SK-N-SH (cell line): ENCODE data around the gene PRKACA. TPM values are rescaled to one million over a fixed set of nuclear protein-coding genes. Genes with fewer than 3 reads are reported as not detected.

Experiments
- CTCF ChIA-PET: fragments of 300-600, 350-600 bp; formaldehyde crosslinking; extraction: SDS; loops from one replicate; lab custom pipeline; 2021; lab: Yijun Ruan, JAX
- POLR2A ChIA-PET: fragments of 350-600 bp; sonication (Branson Sonifier 250); formaldehyde crosslinking; extraction: SDS; loops from one replicate; lab custom pipeline; 2020; ENCODE audit warnings: antibody characterized with exemption, inconsistent platforms; lab: Yijun Ruan, JAX
- DNase-seq: peaks from one replicate; pipeline ENCODE4 v3.0.0; 2012
- H2AFZ ChIP-seq: fragments of 200-600 bp; sonication (generic); 2 replicates; pipeline ENCODE4 v1.8.1; 2016; ENCODE audit warnings: antibody characterized with exemption, mild to moderate bottlenecking, low read depth
- H3F3A ChIP-seq: fragments of 200-600 bp; sonication (generic); replicated peaks from 2 replicates; pipeline ENCODE3; 2016; ENCODE audit warnings: antibody characterized with exemption, mild to moderate bottlenecking; ENCODE audit not compliant: insufficient read depth
- H3K27ac ChIP-seq, 2 experiments: fragments of 200-500 bp in 1 of 2; fragments of 200-600 bp in 1 of 2; sonication (Bioruptor generic) in 1 of 2; sonication (generic), shearing (Covaris generic) in 1 of 2; 2 replicates each; pipeline versions ENCODE4 v1.5.1 to v1.6.1; 2014 to 2016; ENCODE audit warnings: low read depth in 2 of 2, inconsistent platforms in 1 of 2, low read length in 1 of 2, mild to moderate bottlenecking in 1 of 2, mixed read lengths in 1 of 2
- H3K27me3 ChIP-seq: fragments of 200-600 bp; sonication (generic), shearing (Covaris generic); 2 replicates; pipeline ENCODE4 v1.6.1; 2016; ENCODE audit warnings: mixed run types; ENCODE audit not compliant: insufficient read depth
- H3K36me3 ChIP-seq, 2 experiments: fragments of 200-500 bp in 1 of 2; fragments of 200-600 bp in 1 of 2; sonication (Bioruptor generic) in 1 of 2; sonication (generic) in 1 of 2; replicated peaks in 1 of 2; 2 replicates each; pipeline versions ENCODE3 to v1.5.1; 2014 to 2016; ENCODE audit warnings: low read length in 1 of 2, mild to moderate bottlenecking in 1 of 2; ENCODE audit not compliant: insufficient read depth in 2 of 2, control insufficient read depth in 1 of 2
- H3K4me1 ChIP-seq, 2 experiments: fragments of 200-500 bp in 1 of 2; fragments of 200-600 bp in 1 of 2; sonication (Bioruptor generic) in 1 of 2; sonication (generic), shearing (Covaris generic) in 1 of 2; 2 replicates each; pipeline versions ENCODE4 v1.5.1 to v1.6.1; 2014 to 2016; ENCODE audit warnings: low read depth in 1 of 2, low read length in 1 of 2, mixed run types in 1 of 2; ENCODE audit not compliant: insufficient read depth in 2 of 2, control insufficient read depth in 1 of 2
- H3K4me2 ChIP-seq: fragments of 200-600 bp; sonication (generic), shearing (Covaris generic); 2 replicates; pipeline ENCODE4 v1.6.1; 2017; ENCODE audit warnings: mixed run types
- H3K4me3 ChIP-seq, 2 experiments: fragments of 200-500 bp in 1 of 2; fragments of 200-600 bp in 1 of 2; sonication (Bioruptor generic) in 1 of 2; sonication (generic), shearing (Covaris generic) in 1 of 2; 2 replicates each; pipeline versions ENCODE4 v1.5.1 to v1.8.1; 2014 to 2016; ENCODE audit warnings: low read depth in 2 of 2, inconsistent platforms in 1 of 2, low read length in 1 of 2, mild to moderate bottlenecking in 1 of 2, mixed read lengths in 1 of 2, moderate library complexity in 1 of 2
- H3K79me2 ChIP-seq: fragments of 200-600 bp; sonication (generic); 2 replicates; pipeline ENCODE4 v1.8.1; 2017; ENCODE audit warnings: mild to moderate bottlenecking; ENCODE audit not compliant: insufficient read depth
- H3K9ac ChIP-seq: fragments of 200-600 bp; sonication (generic); 2 replicates; pipeline ENCODE4 v1.6.1; 2017; ENCODE audit warnings: mixed run types
- H3K9me2 ChIP-seq: fragments of 200-600 bp; sonication (generic); 2 replicates; pipeline ENCODE4 v1.6.1; 2017; ENCODE audit warnings: mixed run types
- H3K9me3 ChIP-seq: fragments of 200-600 bp; sonication (generic); 2 replicates; pipeline ENCODE4 v1.6.1; 2017; ENCODE audit warnings: mixed run types, mild to moderate bottlenecking, moderate library complexity
- H4K20me1 ChIP-seq: fragments of 200-600 bp; sonication (generic); 2 replicates; pipeline ENCODE4 v1.6.1; 2017; ENCODE audit warnings: mild to moderate bottlenecking, mixed run types; ENCODE audit not compliant: insufficient read depth
- ELF1 ChIP-seq: IDR thresholded peaks from 2 replicates; pipeline ENCODE4 v1.4.0; 2012
- EZH2phosphoT487 ChIP-seq: fragments of 200-600 bp; sonication (generic); IDR thresholded peaks from 2 replicates; pipeline ENCODE4 v1.6.1; 2017; ENCODE audit warnings: low read depth, mixed run types, mild to moderate bottlenecking, antibody characterized with exemption, moderate library complexity, borderline replicate concordance
- FOSL2 ChIP-seq: IDR thresholded peaks from 2 replicates; pipeline ENCODE4 v1.4.0; 2012; ENCODE audit warnings: low read depth, mild to moderate bottlenecking, moderate library complexity, borderline replicate concordance
- FOXM1 ChIP-seq: IDR thresholded peaks from 2 replicates; pipeline ENCODE4 v1.4.0; 2012; ENCODE audit warnings: low read depth, mild to moderate bottlenecking
- JUND ChIP-seq: IDR thresholded peaks from 2 replicates; pipeline ENCODE4 v1.4.0; 2012
- MXI1 ChIP-seq: IDR thresholded peaks from 2 replicates; pipeline ENCODE4 v1.6.1; 2012; ENCODE audit warnings: mild to moderate bottlenecking, low read depth, low read length, improper control_type of control experiment
- NFIC ChIP-seq: IDR thresholded peaks from 2 replicates; pipeline ENCODE4 v1.4.0; 2012; ENCODE audit warnings: borderline replicate concordance
- PBX3 ChIP-seq: IDR thresholded peaks from 2 replicates; pipeline ENCODE4; 2012
- POLR2AphosphoS5 ChIP-seq: IDR thresholded peaks from 2 replicates; pipeline ENCODE4 v1.6.1; 2012; ENCODE audit warnings: low read depth, low read length
- REST ChIP-seq: IDR thresholded peaks from 2 replicates; pipeline ENCODE4 v1.6.1; 2012; ENCODE audit warnings: mild to moderate bottlenecking, low read depth, low read length, moderate library complexity
- RXRA ChIP-seq: IDR thresholded peaks from 2 replicates; pipeline ENCODE4 v1.4.0; 2012; ENCODE audit warnings: low read depth, mild to moderate bottlenecking, borderline replicate concordance
- TCF12 ChIP-seq: IDR thresholded peaks from 2 replicates; pipeline ENCODE4 v1.4.0; 2012
- USF1 ChIP-seq: IDR thresholded peaks from 2 replicates; pipeline ENCODE4 v1.4.0; 2012; ENCODE audit warnings: low read depth, borderline replicate concordance
- YY1 ChIP-seq: IDR thresholded peaks from 2 replicates; pipeline ENCODE4 v1.4.0; 2012; ENCODE audit warnings: low read depth, mild to moderate bottlenecking
- ZBTB33 ChIP-seq: IDR thresholded peaks from 2 replicates; pipeline ENCODE4 v1.4.0; 2012; ENCODE audit warnings: low read depth, borderline replicate concordance
- WGBS: methylation state at CpG from one replicate; pipeline ENCODE4 v1.1.6; 2017; ENCODE audit warnings: low lambda C conversion rate; 5-methylcytosine and 5-hydroxymethylcytosine counted together
- polyA plus RNA-seq, 3 experiments: library from polyadenylated mRNA; depleted of rRNA; stranded (reverse); fragments of >200 nt; gene quantifications; 2 replicates each; pipeline ENCODE4 v1.2.3, GENCODE V29; 2012
- TF ChIP-seq, protein P1 (sequence below): fragments of 150-350 bp; IDR thresholded peaks from 2 replicates; pipeline ENCODE4 v1.6.1; 2017; ENCODE audit warnings: antibody characterized with exemption, low read length, low read depth, borderline replicate concordance

The PRKACA gene
- polyA plus RNA-seq, 1 of the 3 experiments (the other 2 are of a cell fraction) = 48.4 TPM

- CTCF ChIA-PET = interaction anchor here (0.6 to 8.1 kb wide), 11 partner anchors 8 to 177 kb away, joined by 3 to 146 read pairs (median 9); partner anchors contain the start of genes IL27RA, MISP3 and PODNL1
- Histone ChIP-seq H3K4me2 (peak overlapping the region; percentile 55; the same call in 1 of the 2 replicates), H3K36me3 (no peaks in the 10 kb centered on the region), H3K9me2 (no peaks in the 10 kb centered on the region), H3K4me1 (peaks cover 6 to 10% of the 10 kb centered on the region in 2 experiments; a peak in 2 of 4 replicates), H2AFZ (no peak overlapping the region), H3K79me2 (no peaks in the 10 kb centered on the region), H3K27ac (no peak overlapping the region), H3K9ac (no peak overlapping the region; the same call in 1 of the 2 replicates), H3K27me3 (no peaks in the 10 kb centered on the region), H3K4me3 (peak overlapping the region in 1 of 2 experiments; percentile 46; a peak in 3 of 4 replicates), H3K9me3 (no peaks in the 10 kb centered on the region), H4K20me1 (no peaks in the 10 kb centered on the region), H3F3A (peaks cover 11% of the 10 kb centered on the region)
- POLR2A ChIA-PET = interaction anchor here (0.6 to 2.0 kb wide), 5 partner anchors 9 to 118 kb away, joined by 3 to 6 read pairs (median 4); partner anchors contain the start of genes DCAF15 and PODNL1
- TF ChIP-seq RXRA (no peak), POLR2AphosphoS5 (no peak), MXI1 (no peak), ELF1 (no peak), REST (no peak)
- TF ChIP-seq, protein P1, sequence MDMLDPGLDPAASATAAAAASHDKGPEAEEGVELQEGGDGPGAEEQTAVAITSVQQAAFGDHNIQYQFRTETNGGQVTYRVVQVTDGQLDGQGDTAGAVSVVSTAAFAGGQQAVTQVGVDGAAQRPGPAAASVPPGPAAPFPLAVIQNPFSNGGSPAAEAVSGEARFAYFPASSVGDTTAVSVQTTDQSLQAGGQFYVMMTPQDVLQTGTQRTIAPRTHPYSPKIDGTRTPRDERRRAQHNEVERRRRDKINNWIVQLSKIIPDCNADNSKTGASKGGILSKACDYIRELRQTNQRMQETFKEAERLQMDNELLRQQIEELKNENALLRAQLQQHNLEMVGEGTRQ = no peak
- peak; percentile 46 for DNase-seq
- 46% methylated on average over 14 of the region's 19 CpGs for WGBS
These were observed 60.7 kb downstream of the PRKACA start for GRCh38 chr19:14056741-14057356.

- Histone ChIP-seq H3K4me2 (no peak overlapping the region), H3K4me3 (no peak overlapping the region), H3F3A (peaks cover 11% of the 10 kb centered on the region), H3K79me2 (no peaks in the 10 kb centered on the region), H3K9ac (no peak overlapping the region), H4K20me1 (no peaks in the 10 kb centered on the region), H3K9me2 (no peaks in the 10 kb centered on the region), H2AFZ (no peak overlapping the region), H3K36me3 (no peaks in the 10 kb centered on the region), H3K9me3 (no peaks in the 10 kb centered on the region), H3K27ac (no peak overlapping the region), H3K4me1 (peaks cover 6 to 10% of the 10 kb centered on the region in 2 experiments; a peak in 2 of 4 replicates), H3K27me3 (no peaks in the 10 kb centered on the region)
- WGBS = over 99% methylated on average over 7 of the region's 10 CpGs
- POLR2A ChIA-PET = interaction anchor here (0.5 to 2.0 kb wide), 3 partner anchors 63 to 109 kb away, joined by 4 to 6 read pairs (median 5); partner anchors contain the start of gene DCAF15
- no peak for DNase-seq
- CTCF ChIA-PET = interaction anchor here (1.3 to 8.1 kb wide), 6 partner anchors 13 to 177 kb away, joined by 8 to 146 read pairs (median 10); partner anchors contain the start of genes IL27RA and MISP3
- TF ChIP-seq FOSL2 (no peak), USF1 (no peak), MXI1 (no peak), NFIC (no peak), PBX3 (no peak), ZBTB33 (no peak), FOXM1 (no peak), JUND (no peak), POLR2AphosphoS5 (no peak), YY1 (no peak), ELF1 (no peak), EZH2phosphoT487 (no peak), TCF12 (no peak)
These were observed 61.4 kb downstream of the PRKACA start for GRCh38 chr19:14056069-14056666.
